Subcutaneous adipose tissue (tissue), 4 donors: ENCODE measurements around the gene IZUMO1R. TPM values are rescaled to one million over a fixed set of nuclear protein-coding genes. Genes with fewer than 3 reads are reported as not detected.

ENCODE experiments used
- CTCF ChIP-seq: fragments of 450-650 bp; IDR thresholded peaks from one replicate; pipeline ENCODE4 v1.5.1; 2016; ENCODE audit warnings: low read depth, mild to moderate bottlenecking, control low read depth, antibody characterized with exemption, moderate library complexity
- total RNA-seq, 4 donors: library from RNA; depleted of rRNA; stranded (reverse); fragments of >200 nt; gene quantifications; one replicate each; pipeline ENCODE4 v1.1.0, GENCODE V29; 2016

IZUMO1R gene
- total RNA-seq, 4 donors from 2014 or later = not detected

- TF ChIP-seq CTCF = no peak
Measured at GRCh38 chr11:94309757-94310156, 5.4 kb downstream of the IZUMO1R start.

- TF ChIP-seq CTCF = no peak
Measured at GRCh38 chr11:94310191-94310875, 6.0 kb downstream of the IZUMO1R start.

- no peak for TF ChIP-seq CTCF
Measured at GRCh38 chr11:94312339-94312738, 8.0 kb downstream of the IZUMO1R start.

- no peak for TF ChIP-seq CTCF
Measured at GRCh38 chr11:94314064-94314463, 9.7 kb downstream of the IZUMO1R start.

- no peak for TF ChIP-seq CTCF
Measured at GRCh38 chr11:94315664-94316063, 11.3 kb downstream of the IZUMO1R start.

GRCh38 chr11:94322501-94322900 lies 18.1 kb downstream of the IZUMO1R start:
- TF ChIP-seq CTCF = no peak

- no peak for TF ChIP-seq CTCF
Measured at GRCh38 chr11:94325681-94326080, 21.3 kb downstream of the IZUMO1R start.
